Measurements from ENCODE around the gene AP3B1. TPM values are rescaled to one million over a fixed set of nuclear protein-coding genes. Genes with fewer than 3 reads are reported as not detected.

The AP3B1 gene
- polyA plus RNA-seq, 3 donors = 20.3 to 39.8 (median 24.9) TPM

DNA sequence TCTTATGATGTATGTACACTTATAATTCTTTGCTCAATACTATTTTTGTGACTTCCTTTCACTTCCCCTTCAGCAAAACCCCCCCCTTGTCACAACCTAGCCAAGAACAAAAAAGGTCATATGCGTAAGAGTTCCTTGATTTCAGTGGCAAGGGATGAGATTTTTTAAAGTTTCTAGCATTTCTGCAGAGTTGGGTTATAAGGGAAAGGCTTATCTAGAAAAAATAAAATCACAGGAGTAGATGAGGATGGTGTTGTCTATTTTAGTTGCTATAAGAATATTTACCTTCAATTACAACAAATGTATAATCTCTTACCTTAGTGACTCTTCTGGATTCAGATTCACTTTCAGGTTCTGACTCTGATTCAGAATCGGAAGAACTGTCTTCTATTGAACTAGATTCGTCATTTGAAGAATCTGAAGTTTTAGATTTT is 184.6 kb downstream of the AP3B1 start:
- Histone ChIP-seq H3K27ac (ENCODE audit: low read depth in 1 of 2, low read length in 2 of 2) (no peak overlapping the region), H3K9me3 (replicated peaks in 1 of 2; ENCODE audit: control insufficient read depth in 1 of 2, insufficient read depth in 1 of 2, low read length in 2 of 2) (no peaks in the 10 kb centered on the region), H4K20me1 (ENCODE audit: insufficient read depth, low read length) (no peaks in the 10 kb centered on the region), H3K27me3 (ENCODE audit: control insufficient read depth in 2 of 2, insufficient read depth in 2 of 2, low read length in 2 of 2) (no peaks in the 10 kb centered on the region), H3K4me3 (replicated peaks in 1 of 3; ENCODE audit: low read depth in 2 of 3, low read length in 3 of 3) (no peak overlapping the region), H3K9ac (ENCODE audit: insufficient read depth, low read length, poor library complexity, severe bottlenecking) (no peak overlapping the region), H3K4me2 (replicated peaks; ENCODE audit: extremely low read depth, low read length, poor library complexity, severe bottlenecking) (no peak overlapping the region), H3K36me3 (replicated peaks in 1 of 2; ENCODE audit: control insufficient read depth in 1 of 2, insufficient read depth in 2 of 2, low read length in 2 of 2) (peaks cover 40 to 81% of the 10 kb centered on the region in 2 donors), H3K79me2 (ENCODE audit: insufficient read depth, low read length) (no peaks in the 10 kb centered on the region), H2AFZ (ENCODE audit: insufficient read depth, low read depth, low read length, poor library complexity, severe bottlenecking) (no peak overlapping the region), H3K4me1 (ENCODE audit: control insufficient read depth in 1 of 2, insufficient read depth in 2 of 2, low read length in 2 of 2) (peaks cover 0 to 7% of the 10 kb centered on the region in 2 donors)
- H3K27me3 Mint-ChIP-seq (ENCODE audit: low read depth in 3 of 3) = no peaks in the 10 kb centered on the region
- H3K4me1 Mint-ChIP-seq = peaks cover 10% of the 10 kb centered on the region
- WGBS (ENCODE audit: insufficient coverage) = no CpG with 5 or more reads among the region's 3 CpGs
- intact Hi-C loops (cut with micrococcal nuclease) = no loop called here
- DNase-seq = peak in 2 of 3 donors; percentile 15 to 46
- H3K36me3 Mint-ChIP-seq = peaks cover 49 to 60% of the 10 kb centered on the region in 2 donors
- H3K9me3 Mint-ChIP-seq = peaks cover 0 to 1% (median 0%) of the 10 kb centered on the region in 7 donors
- TF ChIP-seq, protein P1, sequence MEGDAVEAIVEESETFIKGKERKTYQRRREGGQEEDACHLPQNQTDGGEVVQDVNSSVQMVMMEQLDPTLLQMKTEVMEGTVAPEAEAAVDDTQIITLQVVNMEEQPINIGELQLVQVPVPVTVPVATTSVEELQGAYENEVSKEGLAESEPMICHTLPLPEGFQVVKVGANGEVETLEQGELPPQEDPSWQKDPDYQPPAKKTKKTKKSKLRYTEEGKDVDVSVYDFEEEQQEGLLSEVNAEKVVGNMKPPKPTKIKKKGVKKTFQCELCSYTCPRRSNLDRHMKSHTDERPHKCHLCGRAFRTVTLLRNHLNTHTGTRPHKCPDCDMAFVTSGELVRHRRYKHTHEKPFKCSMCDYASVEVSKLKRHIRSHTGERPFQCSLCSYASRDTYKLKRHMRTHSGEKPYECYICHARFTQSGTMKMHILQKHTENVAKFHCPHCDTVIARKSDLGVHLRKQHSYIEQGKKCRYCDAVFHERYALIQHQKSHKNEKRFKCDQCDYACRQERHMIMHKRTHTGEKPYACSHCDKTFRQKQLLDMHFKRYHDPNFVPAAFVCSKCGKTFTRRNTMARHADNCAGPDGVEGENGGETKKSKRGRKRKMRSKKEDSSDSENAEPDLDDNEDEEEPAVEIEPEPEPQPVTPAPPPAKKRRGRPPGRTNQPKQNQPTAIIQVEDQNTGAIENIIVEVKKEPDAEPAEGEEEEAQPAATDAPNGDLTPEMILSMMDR (IDR thresholded peaks at IDR 0.05) = no peak
- no peak overlapping the region for H3K4me3 Mint-ChIP-seq
- H3K27ac Mint-ChIP-seq = no peak overlapping the region

DNA sequence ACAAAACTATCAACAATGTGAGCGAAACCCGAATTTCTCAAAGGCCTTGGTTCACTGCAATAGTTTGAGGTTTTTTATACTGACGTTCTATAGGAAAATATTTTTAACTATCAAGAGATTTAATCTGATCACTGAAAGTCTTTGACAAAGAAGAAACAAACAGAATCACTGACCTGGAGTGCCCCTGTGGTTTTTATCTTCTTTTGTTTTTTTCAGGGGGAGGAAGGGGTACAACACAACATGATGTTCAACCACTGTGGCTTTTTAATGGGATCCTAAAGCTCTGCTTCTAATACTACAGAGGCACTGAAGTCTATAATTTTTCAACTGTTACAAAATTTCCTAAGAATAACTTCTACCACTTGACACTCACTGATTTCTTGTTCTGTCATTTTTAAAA is 185.9 kb downstream of the AP3B1 start:
- H3K4me3 ChIP-seq (replicated peaks in 1 of 3; ENCODE audit: low read depth in 2 of 3, low read length in 3 of 3) = no peak overlapping the region
- DNase-seq = no peak
- H4K20me1 ChIP-seq (ENCODE audit: insufficient read depth, low read length) = no peaks in the 10 kb centered on the region
- TF ChIP-seq, protein P1 (IDR thresholded peaks at IDR 0.05) = no peak
- H3K4me1 ChIP-seq (ENCODE audit: control insufficient read depth in 1 of 2, insufficient read depth in 2 of 2, low read length in 2 of 2) = peaks cover 0 to 2% of the 10 kb centered on the region in 2 donors
- Mint-ChIP-seq H3K27me3 (ENCODE audit: low read depth in 3 of 3) (no peaks in the 10 kb centered on the region), H3K36me3 (peaks cover 43 to 53% of the 10 kb centered on the region in 2 donors), H3K9me3 (peaks cover 0 to 1% (median 0%) of the 10 kb centered on the region in 7 donors), H3K4me3 (no peak overlapping the region), H3K4me1 (peaks cover 6% of the 10 kb centered on the region), H3K27ac (peak overlapping the region in 1 of 7 donors; percentile 26)
- no peak overlapping the region for H2AFZ ChIP-seq (ENCODE audit: insufficient read depth, low read depth, low read length, poor library complexity, severe bottlenecking)
- no peak overlapping the region for H3K4me2 ChIP-seq (replicated peaks; ENCODE audit: extremely low read depth, low read length, poor library complexity, severe bottlenecking)
- H3K79me2 ChIP-seq (ENCODE audit: insufficient read depth, low read length) = no peaks in the 10 kb centered on the region
- H3K36me3 ChIP-seq (replicated peaks in 1 of 2; ENCODE audit: control insufficient read depth in 1 of 2, insufficient read depth in 2 of 2, low read length in 2 of 2) = peaks cover 38 to 68% of the 10 kb centered on the region in 2 donors
- H3K9ac ChIP-seq (ENCODE audit: insufficient read depth, low read length, poor library complexity, severe bottlenecking) = no peak overlapping the region
- no CpG with 5 or more reads among the region's 3 CpGs for WGBS (ENCODE audit: insufficient coverage)
- H3K27ac ChIP-seq (ENCODE audit: low read depth in 1 of 2, low read length in 2 of 2) = no peak overlapping the region
- intact Hi-C loops (cut with micrococcal nuclease) = no loop called here
- H3K27me3 ChIP-seq (ENCODE audit: control insufficient read depth in 2 of 2, insufficient read depth in 2 of 2, low read length in 2 of 2) = no peaks in the 10 kb centered on the region
- H3K9me3 ChIP-seq (replicated peaks in 1 of 2; ENCODE audit: control insufficient read depth in 1 of 2, insufficient read depth in 1 of 2, low read length in 2 of 2) = no peaks in the 10 kb centered on the region
